C4-2B (cell line): ENCODE data around the gene SUMO3.

Source experiments
- H3K27ac ChIP-seq: fragments of 450-650 bp; 2 replicates; pipeline ENCODE4 v1.5.1; 2017
- ZFX ChIP-seq: fragments of 450-650 bp; IDR thresholded peaks from 2 replicates; pipeline ENCODE4 v1.6.1; 2017
- TF ChIP-seq, protein P1 (sequence below): fragments of 450-650 bp; conservative IDR thresholded peaks from 2 replicates; pipeline ENCODE4 v1.5.1; 2017; ENCODE audit warnings: mild to moderate bottlenecking

SUMO3 gene

DNA sequence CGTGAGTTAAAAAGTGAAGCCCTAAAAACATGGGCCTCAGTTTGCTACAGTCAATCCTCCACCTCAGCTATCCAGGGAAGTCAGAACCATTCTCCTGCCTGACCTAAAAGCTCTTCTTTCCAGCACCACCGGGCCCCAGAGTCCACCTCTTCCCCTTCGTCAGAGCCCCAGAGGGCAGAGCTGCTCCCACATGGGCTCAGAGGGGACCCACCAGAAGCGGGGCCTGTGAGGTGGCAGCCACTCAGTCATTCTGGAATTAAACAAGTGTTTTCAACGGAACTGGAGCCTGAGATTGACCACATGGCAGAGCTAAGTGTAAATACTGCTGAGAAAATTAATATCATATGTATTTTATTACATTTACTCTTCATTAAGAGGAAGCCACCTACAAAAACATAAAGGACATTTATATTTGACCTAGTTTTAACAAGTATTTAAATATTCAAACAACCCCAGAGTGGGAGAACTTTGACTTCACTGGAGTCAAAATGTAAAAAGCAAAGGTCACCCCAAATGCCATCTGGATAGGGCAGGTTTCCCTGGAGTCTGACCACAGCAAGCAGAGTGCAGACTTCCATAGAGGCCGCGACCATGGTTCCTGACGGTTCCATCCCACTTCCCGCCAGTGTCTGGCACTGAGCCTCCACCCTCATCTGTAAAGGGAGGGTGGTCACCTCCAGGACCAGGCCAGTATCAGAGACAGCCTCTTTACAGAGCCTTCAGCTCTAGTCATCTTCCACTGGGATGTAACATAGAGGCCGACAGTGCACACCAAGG, 1.8 kb downstream of the SUMO3 start:
- TF ChIP-seq, protein P1, sequence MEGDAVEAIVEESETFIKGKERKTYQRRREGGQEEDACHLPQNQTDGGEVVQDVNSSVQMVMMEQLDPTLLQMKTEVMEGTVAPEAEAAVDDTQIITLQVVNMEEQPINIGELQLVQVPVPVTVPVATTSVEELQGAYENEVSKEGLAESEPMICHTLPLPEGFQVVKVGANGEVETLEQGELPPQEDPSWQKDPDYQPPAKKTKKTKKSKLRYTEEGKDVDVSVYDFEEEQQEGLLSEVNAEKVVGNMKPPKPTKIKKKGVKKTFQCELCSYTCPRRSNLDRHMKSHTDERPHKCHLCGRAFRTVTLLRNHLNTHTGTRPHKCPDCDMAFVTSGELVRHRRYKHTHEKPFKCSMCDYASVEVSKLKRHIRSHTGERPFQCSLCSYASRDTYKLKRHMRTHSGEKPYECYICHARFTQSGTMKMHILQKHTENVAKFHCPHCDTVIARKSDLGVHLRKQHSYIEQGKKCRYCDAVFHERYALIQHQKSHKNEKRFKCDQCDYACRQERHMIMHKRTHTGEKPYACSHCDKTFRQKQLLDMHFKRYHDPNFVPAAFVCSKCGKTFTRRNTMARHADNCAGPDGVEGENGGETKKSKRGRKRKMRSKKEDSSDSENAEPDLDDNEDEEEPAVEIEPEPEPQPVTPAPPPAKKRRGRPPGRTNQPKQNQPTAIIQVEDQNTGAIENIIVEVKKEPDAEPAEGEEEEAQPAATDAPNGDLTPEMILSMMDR = no peak
- TF ChIP-seq ZFX = no peak

GRCh38 chr21:44815225-44815624, 2.6 kb downstream of the SUMO3 start:
- H3K27ac ChIP-seq = no peak overlapping the region
- TF ChIP-seq, protein P1 = no peak
- TF ChIP-seq ZFX = no peak

More for the DNA sequence above, 1.8 kb downstream of the SUMO3 start:
- H3K27ac ChIP-seq = no peak overlapping the region

GRCh38 chr21:44814498-44815023, 3.3 kb downstream of the SUMO3 start:
- no peak for TF ChIP-seq ZFX
- TF ChIP-seq, protein P1 = no peak
- no peak overlapping the region for H3K27ac ChIP-seq

- TF ChIP-seq, protein P1 = no peak
- TF ChIP-seq ZFX = no peak
- no peak overlapping the region for H3K27ac ChIP-seq
Measured at GRCh38 chr21:44813727-44814126, 4.1 kb downstream of the SUMO3 start.

DNA sequence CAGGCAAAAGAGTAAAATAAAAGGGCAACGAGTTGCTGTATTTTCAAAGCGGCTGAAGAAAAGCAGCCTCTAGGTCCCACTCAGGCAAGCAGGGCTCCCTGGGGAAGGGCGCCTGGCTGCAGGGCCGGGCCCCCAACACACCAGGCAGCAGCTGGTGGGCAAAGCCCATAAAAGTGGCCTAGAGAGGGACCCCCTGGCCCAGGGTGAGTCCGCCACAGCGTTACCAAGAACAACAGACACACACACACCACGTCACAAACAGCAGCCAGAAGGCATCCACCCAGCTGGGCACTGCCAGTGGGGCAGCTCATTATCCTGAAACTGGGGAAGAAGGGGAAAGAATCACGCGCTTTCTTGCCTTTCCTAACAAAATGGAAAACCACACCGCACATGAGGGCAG, 4.7 kb downstream of the SUMO3 start:
- TF ChIP-seq, protein P1 = no peak
- no peak for TF ChIP-seq ZFX
- no peak overlapping the region for H3K27ac ChIP-seq

GRCh38 chr21:44812640-44813039, 5.2 kb downstream of the SUMO3 start:
- H3K27ac ChIP-seq = no peak overlapping the region
- TF ChIP-seq, protein P1 = no peak
- TF ChIP-seq ZFX = no peak

DNA sequence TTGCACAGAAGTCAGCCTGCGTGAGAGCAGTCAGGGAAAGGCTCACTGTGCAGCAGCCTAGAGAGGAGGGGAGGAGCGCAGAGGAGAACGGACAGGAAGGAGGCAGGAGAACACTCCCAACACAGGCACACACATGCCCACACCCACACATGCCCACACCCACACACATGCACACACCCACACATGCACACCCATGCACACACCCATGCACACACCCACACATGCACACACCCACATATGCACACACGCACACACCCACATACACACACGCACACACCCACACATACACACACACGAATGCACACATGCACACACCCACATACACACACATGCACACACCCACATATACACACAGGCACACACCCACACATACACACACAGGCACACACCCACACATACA, 7.1 kb downstream of the SUMO3 start:
- H3K27ac ChIP-seq = no peak overlapping the region
- TF ChIP-seq ZFX = no peak
- TF ChIP-seq, protein P1 = no peak
